ENCODE results near the gene MMEL1. TPM values are rescaled to one million over a fixed set of nuclear protein-coding genes. Genes with fewer than 3 reads are reported as not detected.

MMEL1 gene
- total RNA-seq, 1 experiment from 2014 or later: 4.9 TPM

DNA sequence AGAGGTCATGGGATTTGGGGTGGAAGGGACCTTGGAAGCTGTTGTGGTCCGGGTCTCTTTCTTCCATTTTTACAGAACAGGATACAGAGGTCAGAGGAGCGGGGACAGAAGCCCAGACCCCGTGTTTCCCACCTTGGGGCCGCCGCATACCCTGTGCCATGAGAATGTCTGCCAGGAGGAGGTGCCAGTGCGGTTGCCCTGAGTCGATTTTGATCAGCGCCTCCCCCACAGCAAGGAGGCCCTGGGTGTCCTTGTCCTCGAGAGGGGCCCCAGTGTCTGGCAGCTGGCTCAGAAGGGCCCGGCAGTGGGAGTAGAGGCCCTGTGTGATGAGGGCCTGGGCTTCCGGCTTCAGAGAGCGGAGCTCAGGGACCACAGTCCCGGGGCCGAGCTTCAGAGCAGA lies 12.3 kb upstream of the MMEL1 start:
- ChIA-PET POLR2A (ENCODE audit: unreplicated experiment) (no interaction called here), CTCF (no interaction called here)
- TF ChIP-seq, protein P1, sequence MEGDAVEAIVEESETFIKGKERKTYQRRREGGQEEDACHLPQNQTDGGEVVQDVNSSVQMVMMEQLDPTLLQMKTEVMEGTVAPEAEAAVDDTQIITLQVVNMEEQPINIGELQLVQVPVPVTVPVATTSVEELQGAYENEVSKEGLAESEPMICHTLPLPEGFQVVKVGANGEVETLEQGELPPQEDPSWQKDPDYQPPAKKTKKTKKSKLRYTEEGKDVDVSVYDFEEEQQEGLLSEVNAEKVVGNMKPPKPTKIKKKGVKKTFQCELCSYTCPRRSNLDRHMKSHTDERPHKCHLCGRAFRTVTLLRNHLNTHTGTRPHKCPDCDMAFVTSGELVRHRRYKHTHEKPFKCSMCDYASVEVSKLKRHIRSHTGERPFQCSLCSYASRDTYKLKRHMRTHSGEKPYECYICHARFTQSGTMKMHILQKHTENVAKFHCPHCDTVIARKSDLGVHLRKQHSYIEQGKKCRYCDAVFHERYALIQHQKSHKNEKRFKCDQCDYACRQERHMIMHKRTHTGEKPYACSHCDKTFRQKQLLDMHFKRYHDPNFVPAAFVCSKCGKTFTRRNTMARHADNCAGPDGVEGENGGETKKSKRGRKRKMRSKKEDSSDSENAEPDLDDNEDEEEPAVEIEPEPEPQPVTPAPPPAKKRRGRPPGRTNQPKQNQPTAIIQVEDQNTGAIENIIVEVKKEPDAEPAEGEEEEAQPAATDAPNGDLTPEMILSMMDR (conservative IDR thresholded peaks at IDR 0.05): no peak
- no peak for TF ChIP-seq EZH2 (IDR thresholded peaks at IDR 0.05; ENCODE audit: low read depth)
- H3K36me3 ChIP-seq (ENCODE audit: low read depth): no peaks in the 10 kb centered on the region
- no TSS peak for BruUV-seq (replicated peaks)
- H3K9me3 ChIP-seq (ENCODE audit: insufficient read depth, low read depth): peaks cover 15% of the 10 kb centered on the region; the same call in 1 of the 2 replicates
- 0 out of 2 replicates have a peak, but pooled peaks cover 5% of the 10 kb centered on the region for H3K4me1 ChIP-seq (replicated peaks; ENCODE audit: insufficient read depth)
- DNase-seq: no peak
- peaks cover 39% of the 10 kb centered on the region for H3K27me3 ChIP-seq (ENCODE audit: insufficient read depth, low read depth)
- no peaks in the 10 kb centered on the region for H3K9me2 ChIP-seq (ENCODE audit: insufficient read depth)
- no peaks in the 10 kb centered on the region for H3K79me2 ChIP-seq (ENCODE audit: low read depth)
- intact Hi-C loops (cut with micrococcal nuclease; ENCODE audit: unreplicated experiment): loop anchor here (10.0 kb wide), 3 partner anchors 60 to 230 kb away; partner anchors contain the start of genes PEX10 and PRXL2B
- no peak overlapping the region for H3K4me2 ChIP-seq
- no peaks in the 10 kb centered on the region for H4K20me1 ChIP-seq (ENCODE audit: insufficient read depth)
- H3K4me3 ChIP-seq: no peak overlapping the region
- no peaks in the 10 kb centered on the region for H3F3A ChIP-seq (ENCODE audit: insufficient read depth, low read depth)
- H3K27ac ChIP-seq: no peak overlapping the region
- no peak overlapping the region for H2AFZ ChIP-seq

DNA sequence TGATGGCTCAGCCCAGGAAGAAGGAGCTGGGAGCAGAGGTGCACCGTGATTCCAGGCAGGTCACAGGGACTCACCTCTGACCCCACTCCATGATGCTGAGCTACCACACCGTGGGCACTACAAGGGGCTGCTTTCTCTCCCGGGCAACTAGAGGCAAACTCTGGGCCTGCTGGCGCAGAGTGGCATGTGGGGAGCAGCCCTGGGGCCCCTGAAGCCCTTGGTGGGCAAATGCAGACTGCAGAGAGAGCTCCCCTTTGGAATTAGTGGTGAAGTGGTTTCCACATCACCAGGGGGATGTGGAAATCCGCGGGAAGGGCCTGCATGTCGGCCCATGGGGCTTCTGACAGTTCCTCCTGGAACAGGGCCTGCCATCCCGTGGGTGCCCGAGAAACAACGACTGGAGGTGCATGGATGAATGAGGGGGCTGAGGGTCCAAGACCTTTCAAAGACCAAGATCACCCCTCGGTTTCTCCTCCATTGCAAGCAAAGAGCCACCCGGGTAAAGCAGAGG lies 11.8 kb upstream of the MMEL1 start:
- Histone ChIP-seq H3F3A (ENCODE audit: insufficient read depth, low read depth) (no peaks in the 10 kb centered on the region), H3K36me3 (ENCODE audit: low read depth) (no peaks in the 10 kb centered on the region), H2AFZ (no peak overlapping the region), H3K4me1 (replicated peaks; ENCODE audit: insufficient read depth) (0 out of 2 replicates have a peak, but pooled peaks cover 5% of the 10 kb centered on the region), H3K9me3 (ENCODE audit: insufficient read depth, low read depth) (peaks cover 15% of the 10 kb centered on the region; the same call in 1 of the 2 replicates), H3K4me2 (no peak overlapping the region), H3K9me2 (ENCODE audit: insufficient read depth) (no peaks in the 10 kb centered on the region), H3K4me3 (no peak overlapping the region), H3K27me3 (ENCODE audit: insufficient read depth, low read depth) (peaks cover 34% of the 10 kb centered on the region), H3K79me2 (ENCODE audit: low read depth) (no peaks in the 10 kb centered on the region), H4K20me1 (ENCODE audit: insufficient read depth) (no peaks in the 10 kb centered on the region), H3K27ac (no peak overlapping the region)
- no peak for DNase-seq
- intact Hi-C loops (cut with micrococcal nuclease; ENCODE audit: unreplicated experiment): loop anchor here (10.0 kb wide), 3 partner anchors 60 to 230 kb away; partner anchors contain the start of genes PEX10 and PRXL2B
- TF ChIP-seq, protein P1 (conservative IDR thresholded peaks at IDR 0.05): no peak
- no peak for TF ChIP-seq EZH2 (IDR thresholded peaks at IDR 0.05; ENCODE audit: low read depth)
- BruUV-seq (replicated peaks): no TSS peak
- POLR2A ChIA-PET (ENCODE audit: unreplicated experiment): no interaction called here
- CTCF ChIA-PET: no interaction called here

DNA sequence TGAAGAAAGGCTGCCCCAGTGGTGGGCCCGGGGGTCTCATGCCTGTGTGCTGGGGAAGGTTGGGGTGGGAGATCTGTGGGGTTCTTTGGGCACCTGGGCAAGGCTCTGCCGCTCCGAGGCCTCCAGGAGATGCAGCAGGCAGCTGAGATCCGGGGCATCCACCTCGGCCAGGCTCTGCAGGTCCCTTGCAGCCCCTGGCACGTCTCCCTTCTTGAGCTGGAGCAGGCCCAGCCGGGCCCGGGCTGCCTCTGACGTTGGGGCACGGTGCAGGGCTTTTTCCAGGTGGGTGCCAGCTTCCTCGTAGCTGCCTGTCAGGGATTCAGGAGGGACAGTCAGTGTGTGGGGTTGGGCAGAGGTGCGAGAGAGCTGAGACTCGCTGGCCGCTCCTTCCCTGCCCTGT lies 11.4 kb upstream of the MMEL1 start:
- CTCF ChIA-PET: no interaction called here
- TF ChIP-seq, protein P1 (conservative IDR thresholded peaks at IDR 0.05): no peak
- TF ChIP-seq EZH2 (IDR thresholded peaks at IDR 0.05; ENCODE audit: low read depth): no peak

More for the DNA sequence above, 11.4 kb upstream of the MMEL1 start:
- Histone ChIP-seq H3K79me2 (ENCODE audit: low read depth) (no peaks in the 10 kb centered on the region), H3K4me1 (replicated peaks; ENCODE audit: insufficient read depth) (0 out of 2 replicates have a peak, but pooled peaks cover 5% of the 10 kb centered on the region), H3F3A (ENCODE audit: insufficient read depth, low read depth) (no peaks in the 10 kb centered on the region), H3K36me3 (ENCODE audit: low read depth) (no peaks in the 10 kb centered on the region), H3K4me2 (no peak overlapping the region), H4K20me1 (ENCODE audit: insufficient read depth) (no peaks in the 10 kb centered on the region), H3K9me3 (ENCODE audit: insufficient read depth, low read depth) (peaks cover 15% of the 10 kb centered on the region; the same call in 1 of the 2 replicates), H3K9me2 (ENCODE audit: insufficient read depth) (no peaks in the 10 kb centered on the region), H3K27ac (no peak overlapping the region), H2AFZ (no peak overlapping the region), H3K27me3 (ENCODE audit: insufficient read depth, low read depth) (peaks cover 30% of the 10 kb centered on the region), H3K4me3 (no peak overlapping the region)
- POLR2A ChIA-PET (ENCODE audit: unreplicated experiment): no interaction called here
- no peak for DNase-seq
- intact Hi-C loops (cut with micrococcal nuclease; ENCODE audit: unreplicated experiment): loop anchor here (10.0 kb wide), 3 partner anchors 59 to 229 kb away; partner anchors contain the start of genes PEX10 and PRXL2B
- BruUV-seq (replicated peaks): no TSS peak

Data from PC-9 (cell line).